ENCODE data around the gene KIF16B.

DNA sequence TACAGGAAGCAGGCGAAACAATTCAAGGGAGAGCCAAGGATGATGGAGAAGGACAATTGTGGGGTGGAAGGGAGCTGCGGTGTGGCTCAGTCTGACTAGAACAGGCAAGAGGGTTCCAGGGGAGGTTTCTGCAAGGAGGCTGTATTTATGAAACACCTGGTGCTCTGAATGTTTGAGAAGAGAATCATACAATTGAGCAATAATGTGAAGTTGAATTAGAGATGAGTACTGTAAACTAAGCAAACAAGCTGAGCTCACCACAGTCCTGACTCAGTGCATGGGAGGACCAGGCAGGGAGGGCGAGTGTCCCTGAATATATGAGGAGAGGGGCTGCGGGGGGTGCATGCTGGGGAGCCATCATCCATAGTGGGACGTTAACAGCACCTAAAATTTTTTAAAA lies 279.7 kb downstream of the KIF16B start:
- TF ChIP-seq, protein P1, sequence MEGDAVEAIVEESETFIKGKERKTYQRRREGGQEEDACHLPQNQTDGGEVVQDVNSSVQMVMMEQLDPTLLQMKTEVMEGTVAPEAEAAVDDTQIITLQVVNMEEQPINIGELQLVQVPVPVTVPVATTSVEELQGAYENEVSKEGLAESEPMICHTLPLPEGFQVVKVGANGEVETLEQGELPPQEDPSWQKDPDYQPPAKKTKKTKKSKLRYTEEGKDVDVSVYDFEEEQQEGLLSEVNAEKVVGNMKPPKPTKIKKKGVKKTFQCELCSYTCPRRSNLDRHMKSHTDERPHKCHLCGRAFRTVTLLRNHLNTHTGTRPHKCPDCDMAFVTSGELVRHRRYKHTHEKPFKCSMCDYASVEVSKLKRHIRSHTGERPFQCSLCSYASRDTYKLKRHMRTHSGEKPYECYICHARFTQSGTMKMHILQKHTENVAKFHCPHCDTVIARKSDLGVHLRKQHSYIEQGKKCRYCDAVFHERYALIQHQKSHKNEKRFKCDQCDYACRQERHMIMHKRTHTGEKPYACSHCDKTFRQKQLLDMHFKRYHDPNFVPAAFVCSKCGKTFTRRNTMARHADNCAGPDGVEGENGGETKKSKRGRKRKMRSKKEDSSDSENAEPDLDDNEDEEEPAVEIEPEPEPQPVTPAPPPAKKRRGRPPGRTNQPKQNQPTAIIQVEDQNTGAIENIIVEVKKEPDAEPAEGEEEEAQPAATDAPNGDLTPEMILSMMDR (IDR thresholded peaks at IDR 0.05), result no peak
- no peak for TF ChIP-seq POLR2A (IDR thresholded peaks at IDR 0.05)
